Activated CD8-positive, alpha-beta memory T cell treated with anti-CD3 and anti-CD28 coated beads for 36 hours (primary cell): ENCODE measurements around the gene BST2. TPM values are rescaled to one million over a fixed set of nuclear protein-coding genes. Genes with fewer than 3 reads are reported as not detected.

Source experiments
- CTCF ChIA-PET: fragments of 350-600 bp; sonication (Branson Sonifier 250); formaldehyde crosslinking; loops from one replicate; lab custom pipeline; 2021; ENCODE audit warnings: antibody characterized with exemption; lab: Charles Lee
- POLR2A ChIA-PET: fragments of 350-600 bp; sonication (Branson Sonifier 250); formaldehyde crosslinking; loops from one replicate; lab custom pipeline; 2021; ENCODE audit warnings: antibody characterized with exemption; lab: Charles Lee
- total RNA-seq, 2 experiments: library from RNA; stranded (reverse); gene quantifications; one replicate each; pipeline ENCODE4 v1.2.3, GENCODE V29; 2021

Gene BST2, protein sequence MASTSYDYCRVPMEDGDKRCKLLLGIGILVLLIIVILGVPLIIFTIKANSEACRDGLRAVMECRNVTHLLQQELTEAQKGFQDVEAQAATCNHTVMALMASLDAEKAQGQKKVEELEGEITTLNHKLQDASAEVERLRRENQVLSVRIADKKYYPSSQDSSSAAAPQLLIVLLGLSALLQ
- 100 to 1,000 TPM; 121 to 126 TPM for total RNA-seq

DNA sequence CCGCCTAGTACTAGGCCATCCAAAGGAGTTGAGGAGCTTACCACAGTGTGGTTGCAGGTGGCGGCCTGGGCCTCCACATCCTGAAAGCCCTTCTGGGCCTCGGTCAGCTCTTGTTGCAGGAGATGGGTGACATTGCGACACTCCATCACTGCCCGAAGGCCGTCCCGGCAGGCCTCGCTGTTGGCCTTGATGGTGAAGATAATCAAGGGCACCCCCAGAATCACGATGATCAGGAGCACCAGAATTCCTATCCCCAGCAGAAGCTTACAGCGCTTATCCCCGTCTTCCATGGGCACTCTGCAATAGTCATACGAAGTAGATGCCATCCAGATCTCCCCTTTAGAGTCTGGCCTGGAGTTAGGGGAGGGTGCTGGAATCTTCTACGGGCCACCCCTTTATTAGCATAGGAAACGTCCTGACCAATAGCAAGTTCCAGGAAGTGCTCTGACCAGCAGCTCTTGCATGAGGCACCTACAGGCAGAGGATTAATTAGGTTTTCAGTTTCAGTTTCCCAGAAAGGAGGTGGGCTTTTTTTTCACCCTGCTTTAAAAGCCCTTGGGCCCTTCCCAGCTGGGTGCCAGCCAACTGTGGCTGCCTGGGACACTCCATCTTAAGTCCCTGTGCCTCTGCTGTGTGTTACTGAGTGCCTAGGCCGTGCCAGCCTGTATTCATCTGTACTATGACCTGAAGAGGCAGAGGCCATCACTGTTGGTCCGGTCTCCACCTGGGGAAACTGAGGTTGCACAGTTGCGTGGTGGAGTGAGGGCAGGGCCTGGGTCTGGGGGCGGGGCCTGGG is at the start of gene BST2:
Gene BST2, minus strand, starts transcription at position 381 of the 796 bp plus-strand sequence. Its CDS starts 55 bp downstream, at position 326.
- CTCF ChIA-PET, result interaction anchor here (0.6 to 2.1 kb wide), 6 partner anchors 14 to 465 kb away, joined by 3 to 8 read pairs (median 4); no protein-coding TSS in a partner anchor
- POLR2A ChIA-PET, result interaction anchor here (0.5 to 1.4 kb wide), 7 partner anchors 10 to 619 kb away, joined by 3 to 12 read pairs (median 3); partner anchors contain the start of gene MVB12A

DNA sequence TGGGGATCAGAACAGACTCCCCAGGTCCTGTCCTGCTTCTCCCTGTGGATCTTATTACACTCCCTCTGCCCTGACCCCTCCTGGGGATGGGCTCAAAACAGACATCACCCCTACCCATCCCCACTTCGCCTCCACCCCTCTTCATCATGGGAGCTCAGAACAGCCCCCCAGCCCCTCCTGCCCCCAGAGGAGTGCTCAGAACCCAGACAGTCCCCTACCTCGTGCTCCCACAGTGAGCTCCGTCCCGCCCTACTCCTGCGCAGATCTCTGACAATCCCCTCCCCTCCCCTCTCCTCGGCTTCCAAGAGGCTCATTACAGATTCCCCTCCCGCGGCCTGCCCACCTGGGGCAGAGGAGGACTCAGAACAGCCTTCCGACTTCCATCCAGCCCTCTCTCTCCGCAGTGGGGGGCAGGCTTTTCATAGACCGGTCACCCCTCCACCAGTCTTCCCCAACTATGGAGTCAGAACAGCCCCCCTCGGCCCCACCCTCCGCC is 49.2 kb upstream of the BST2 start:
- POLR2A ChIA-PET, result no interaction called here
- CTCF ChIA-PET, result interaction anchor here (0.8 to 1.3 kb wide), 4 partner anchors 11 to 41 kb away, joined by 4 to 12 read pairs (median 7); partner anchors contain the start of gene SLC27A1

DNA sequence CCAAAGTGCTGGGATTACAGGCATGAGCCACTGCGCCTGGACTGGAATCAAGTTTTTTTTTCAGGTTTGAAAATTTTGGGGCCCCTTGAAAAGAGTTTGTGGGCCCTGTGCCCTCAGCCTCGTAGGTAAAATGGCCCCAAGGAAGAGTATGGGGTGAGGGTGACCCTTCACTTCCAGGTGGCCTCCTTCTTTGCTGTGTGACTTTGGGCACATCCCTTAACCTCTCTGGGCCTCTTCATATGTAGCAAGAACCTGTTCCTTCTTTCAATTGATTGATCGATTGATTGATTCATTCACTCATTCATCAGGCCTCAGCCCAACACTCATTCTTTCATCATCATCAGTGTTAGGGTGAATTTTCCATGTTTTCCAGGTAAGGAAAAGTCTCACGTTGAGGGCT is 46.4 kb upstream of the BST2 start:
- POLR2A ChIA-PET, result interaction anchor here (0.6 kb wide), 1 partner anchor 172 kb away, joined by 6 read pairs; no protein-coding TSS in a partner anchor
- CTCF ChIA-PET, result no interaction called here

DNA sequence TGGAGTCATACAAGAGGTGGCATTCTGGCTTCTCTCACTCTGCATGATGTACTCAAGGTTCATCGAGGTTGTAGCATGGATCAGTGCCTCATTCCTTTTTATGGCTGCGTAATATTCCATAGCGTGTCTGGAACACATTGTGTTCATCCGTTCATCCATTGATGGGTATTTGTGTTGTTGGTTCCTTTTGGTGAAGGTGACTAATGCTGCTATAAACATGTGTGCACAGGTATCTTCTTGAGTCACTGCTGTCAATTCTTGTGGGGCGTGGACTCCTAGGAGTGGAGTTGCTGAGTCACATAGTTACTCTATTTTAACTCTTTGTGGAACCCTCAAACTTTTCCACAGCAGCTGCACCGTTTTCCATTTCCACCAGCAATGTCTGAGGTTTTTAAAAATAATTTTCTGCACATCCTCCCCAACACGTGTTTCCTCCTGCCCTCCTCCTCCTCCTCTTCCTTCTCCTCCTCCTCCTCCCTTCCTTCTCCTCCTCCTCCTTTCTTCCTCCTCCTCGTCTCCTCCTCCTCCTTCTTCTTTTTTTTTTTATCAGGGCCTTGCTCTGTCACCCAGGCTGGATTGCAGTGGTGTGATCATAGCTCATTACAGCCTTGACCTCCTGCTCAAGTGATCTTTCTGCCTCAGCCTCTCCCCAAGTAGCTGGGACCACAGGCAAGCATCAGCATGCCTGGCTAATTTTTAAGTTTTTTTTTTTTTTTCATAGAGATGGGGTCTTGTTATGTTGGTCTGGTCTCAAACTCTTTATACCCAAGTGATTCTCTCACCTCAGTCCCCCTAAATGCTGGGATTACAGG is 45.0 kb upstream of the BST2 start:
- CTCF ChIA-PET, result interaction anchor here (0.7 to 1.1 kb wide), 3 partner anchors 46 to 435 kb away, joined by 3 read pairs; no protein-coding TSS in a partner anchor
- POLR2A ChIA-PET, result interaction anchor here (0.7 kb wide), 1 partner anchor 352 kb away, joined by 5 read pairs; no protein-coding TSS in a partner anchor

DNA sequence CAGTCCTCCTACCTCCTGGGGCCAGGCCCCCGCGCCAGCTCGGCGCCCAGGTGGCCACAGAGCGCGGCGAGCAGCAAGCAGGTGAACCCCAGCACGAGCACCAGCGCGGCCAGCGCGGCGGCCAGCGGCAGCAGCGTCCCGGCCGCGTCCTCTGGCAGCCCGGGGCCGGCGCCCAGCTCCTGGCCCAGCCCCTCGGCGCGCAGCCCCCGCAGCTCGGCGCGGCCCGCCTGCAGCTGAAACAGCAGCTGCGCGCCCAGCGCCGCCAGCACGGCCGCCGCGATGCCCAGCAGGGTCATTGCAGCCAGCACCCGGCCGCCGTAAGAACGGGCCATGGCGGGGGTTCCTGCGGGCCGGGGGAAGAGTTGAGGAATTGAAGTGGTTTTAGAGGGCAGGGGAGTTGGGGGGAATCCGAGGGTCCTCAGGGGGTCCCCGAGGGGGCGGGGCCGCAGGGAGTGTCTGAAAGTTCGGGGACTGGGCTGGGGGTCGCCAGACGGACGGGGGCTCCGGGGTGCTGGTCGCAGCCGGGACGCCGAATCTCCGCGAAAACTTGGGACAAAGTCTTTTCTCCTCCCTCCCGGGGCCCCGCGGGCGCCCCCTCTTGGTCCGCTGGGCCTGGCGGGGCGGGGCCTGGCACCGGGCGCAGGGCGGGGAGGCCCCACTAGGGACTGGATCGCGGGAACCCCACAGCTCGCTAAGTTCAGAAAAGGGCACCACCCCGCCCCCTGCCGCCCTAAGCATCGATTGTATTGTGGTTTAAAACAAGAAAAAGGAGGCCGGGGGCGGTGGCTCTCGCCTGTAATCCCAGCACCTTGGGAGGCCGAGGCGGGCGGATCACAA is 42.9 kb upstream of the BST2 start, which contains the start of gene TMEM221:
Gene TMEM221, minus strand, starts transcription at position 538 of the 837 bp plus-strand sequence. Its CDS starts 206 bp downstream, at position 332.
- POLR2A ChIA-PET, result interaction anchor here (0.6 kb wide), 1 partner anchor 64 kb away, joined by 4 read pairs; no protein-coding TSS in a partner anchor
- CTCF ChIA-PET, result interaction anchor here (1.0 to 1.6 kb wide), 2 partner anchors 10 to 18 kb away, joined by 3 to 6 read pairs; no protein-coding TSS in a partner anchor

DNA sequence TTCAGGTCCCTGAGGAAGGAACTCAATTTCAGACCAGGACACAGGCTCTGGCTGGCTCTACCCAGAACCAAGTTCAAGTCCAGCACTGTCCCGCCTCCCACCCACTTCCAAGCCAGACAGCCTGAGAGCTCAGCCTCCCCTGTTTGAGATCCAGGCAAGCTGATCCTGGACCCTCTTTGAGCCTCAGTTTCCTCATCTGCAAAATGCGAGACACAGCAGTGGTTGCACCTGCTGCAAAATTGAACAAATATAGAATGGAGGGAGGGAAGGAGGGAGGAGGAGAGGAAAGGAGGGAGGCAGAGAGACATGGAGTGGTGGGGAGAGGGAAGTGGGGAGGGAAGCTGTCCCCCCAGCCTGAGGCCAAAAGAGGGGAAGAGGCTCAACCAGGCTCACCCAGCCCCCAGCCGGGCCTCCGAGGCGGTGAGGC is 42.3 kb upstream of the BST2 start:
- ChIA-PET CTCF (interaction anchor here (0.8 to 1.0 kb wide), 2 partner anchors 11 to 40 kb away, joined by 3 to 5 read pairs; no protein-coding TSS in a partner anchor), POLR2A (interaction anchor here (0.6 kb wide), 1 partner anchor 65 kb away, joined by 4 read pairs; no protein-coding TSS in a partner anchor)

DNA sequence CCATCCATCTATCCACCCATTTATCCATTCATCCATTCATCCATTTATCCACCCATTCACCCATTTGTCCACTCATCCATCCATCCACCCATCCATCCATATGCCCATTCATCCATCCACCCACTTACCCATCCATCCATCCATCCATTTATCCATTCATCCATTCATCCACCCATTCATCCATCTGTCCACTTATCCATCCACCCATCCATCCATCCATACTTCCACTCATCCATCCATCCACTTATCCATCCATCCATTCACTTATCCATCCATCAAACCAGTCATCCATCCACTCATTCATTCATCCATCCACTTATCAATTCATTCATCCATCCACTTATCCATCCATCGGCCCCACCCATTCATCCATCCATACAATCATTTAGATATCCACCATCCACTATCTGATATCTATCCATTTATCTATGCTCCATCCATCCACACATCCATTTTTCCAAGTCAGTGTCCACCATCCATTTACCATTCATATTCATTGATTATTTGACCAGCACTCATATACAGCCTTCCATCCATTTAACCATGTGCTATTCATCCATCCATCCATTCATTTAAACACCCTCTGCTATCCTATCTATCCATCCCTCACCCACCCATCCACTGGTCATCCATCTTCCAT is 40.2 kb upstream of the BST2 start:
- POLR2A ChIA-PET, result no interaction called here
- CTCF ChIA-PET, result interaction anchor here (0.5 kb wide), 1 partner anchor 137 kb away, joined by 3 read pairs; no protein-coding TSS in a partner anchor

DNA sequence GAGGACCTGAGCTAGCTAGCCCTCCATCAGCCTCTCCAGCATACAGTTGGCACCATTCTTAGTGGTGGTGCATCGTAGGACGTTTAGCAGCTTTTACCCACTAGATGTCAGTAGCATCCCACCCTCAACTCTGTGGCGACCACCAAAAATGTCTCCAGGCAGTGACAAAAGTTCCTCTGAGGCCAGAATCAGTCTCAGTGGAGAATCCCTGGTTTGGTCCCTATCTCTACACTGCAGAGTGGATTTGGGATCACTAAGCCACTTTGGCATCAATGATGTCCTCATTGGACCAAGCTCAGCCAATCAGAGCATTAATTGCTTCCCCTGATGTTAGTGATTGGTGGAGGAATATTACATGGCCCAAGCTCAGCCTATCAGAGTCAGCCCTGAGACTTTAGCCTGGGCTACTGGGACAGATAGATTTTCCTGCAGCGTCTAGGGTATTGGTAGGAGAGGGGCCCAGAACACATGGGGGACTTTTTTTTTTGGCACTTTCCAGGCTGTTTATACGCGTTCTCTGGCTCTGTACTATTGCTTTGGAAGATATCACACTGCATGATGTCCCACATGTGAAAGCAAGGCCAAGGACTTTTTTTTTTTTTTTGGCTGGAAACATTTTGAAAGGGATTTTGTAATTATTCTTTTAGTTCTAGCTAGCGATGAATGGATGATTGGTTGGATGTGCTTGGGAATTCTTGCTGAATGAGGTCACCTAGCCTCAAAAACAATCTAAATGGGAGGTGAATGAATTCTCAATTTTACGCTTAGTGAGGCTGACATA is 36.0 kb upstream of the BST2 start:
- POLR2A ChIA-PET, result no interaction called here
- CTCF ChIA-PET, result interaction anchor here (0.5 to 1.3 kb wide), 9 partner anchors 8 to 81 kb away, joined by 3 to 7 read pairs (median 4); partner anchors contain the start of gene SLC27A1

DNA sequence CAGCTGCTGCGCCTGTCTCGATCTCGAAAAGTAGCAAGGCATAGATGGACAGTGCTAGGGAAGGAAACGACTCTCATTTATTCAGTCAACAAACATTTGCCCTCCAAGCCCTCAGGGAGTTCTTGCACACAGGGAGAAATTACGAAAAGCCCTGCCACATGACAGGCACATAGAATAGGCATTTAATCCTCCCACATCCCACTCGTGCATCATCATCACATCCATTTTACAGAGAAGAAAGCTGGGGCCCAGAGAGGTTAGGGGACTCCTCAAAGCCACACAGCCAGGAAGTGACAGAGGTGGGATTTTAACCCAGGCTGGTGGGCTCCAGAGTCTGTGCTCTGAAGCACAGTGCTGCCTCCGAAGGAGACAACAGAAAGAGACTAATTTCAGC is 31.4 kb upstream of the BST2 start:
- ChIA-PET CTCF (interaction anchor here (0.6 to 1.7 kb wide), 2 partner anchors 8 to 31 kb away, joined by 4 read pairs; no protein-coding TSS in a partner anchor), POLR2A (no interaction called here)

DNA sequence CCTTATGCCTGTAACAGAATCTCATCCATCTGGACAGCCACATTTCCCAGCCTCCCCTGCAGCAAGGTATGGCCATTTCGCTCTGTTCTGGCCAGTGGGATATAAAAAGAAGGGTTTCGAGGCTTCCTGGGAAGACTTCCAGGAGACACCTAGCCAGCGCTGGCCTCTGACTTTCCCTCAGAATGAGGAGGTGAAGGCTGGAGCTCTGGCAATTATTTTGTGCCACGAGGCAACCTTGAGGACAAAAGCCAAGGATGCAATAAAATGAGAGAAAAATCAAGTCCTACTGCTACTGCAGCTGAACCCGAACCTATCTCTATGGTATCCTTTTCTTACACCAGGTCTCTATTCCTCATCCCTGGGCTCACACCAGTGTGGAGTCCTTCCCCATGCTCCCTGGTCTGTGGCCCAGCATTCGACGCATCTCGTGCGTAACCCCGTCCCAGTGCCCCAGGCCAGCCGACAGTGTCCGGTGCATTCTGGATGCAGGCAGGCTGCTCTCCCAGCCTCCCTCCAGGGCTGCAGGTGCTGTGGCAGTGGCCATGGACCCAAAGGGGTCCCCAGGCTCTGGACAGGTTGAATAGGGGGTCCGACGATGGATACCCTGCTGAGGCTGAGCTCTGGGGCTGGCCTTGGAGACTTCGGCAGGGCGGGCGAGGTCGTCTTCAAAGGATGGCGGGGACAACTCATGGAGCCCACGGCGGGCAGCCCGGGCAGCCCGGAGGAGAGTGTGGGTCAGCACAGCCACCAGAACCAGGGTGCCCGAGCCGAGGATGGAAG is 30.9 kb upstream of the BST2 start:
- ChIA-PET POLR2A (no interaction called here), CTCF (interaction anchor here (0.6 to 1.7 kb wide), 2 partner anchors 8 to 32 kb away, joined by 4 read pairs; no protein-coding TSS in a partner anchor)

DNA sequence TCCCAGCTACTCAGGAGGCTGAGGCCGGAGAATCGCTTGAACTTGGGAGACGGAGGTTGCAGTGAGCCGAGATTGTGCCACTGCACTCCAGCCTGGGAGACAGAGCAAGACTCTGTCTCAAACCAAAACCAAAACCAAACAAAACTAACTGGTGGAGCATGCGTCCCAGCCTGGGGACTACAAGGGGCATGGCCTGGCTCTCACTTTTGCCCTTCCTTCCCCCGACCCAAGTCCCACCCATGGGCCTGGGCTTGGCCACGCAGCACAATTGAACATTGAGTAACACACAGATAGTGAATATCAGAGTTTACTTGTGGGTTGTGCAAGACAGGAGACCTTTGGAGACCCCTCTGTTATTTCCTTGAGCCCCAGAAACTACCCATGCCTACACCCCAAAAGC is 29.8 kb upstream of the BST2 start:
- POLR2A ChIA-PET, result no interaction called here

DNA sequence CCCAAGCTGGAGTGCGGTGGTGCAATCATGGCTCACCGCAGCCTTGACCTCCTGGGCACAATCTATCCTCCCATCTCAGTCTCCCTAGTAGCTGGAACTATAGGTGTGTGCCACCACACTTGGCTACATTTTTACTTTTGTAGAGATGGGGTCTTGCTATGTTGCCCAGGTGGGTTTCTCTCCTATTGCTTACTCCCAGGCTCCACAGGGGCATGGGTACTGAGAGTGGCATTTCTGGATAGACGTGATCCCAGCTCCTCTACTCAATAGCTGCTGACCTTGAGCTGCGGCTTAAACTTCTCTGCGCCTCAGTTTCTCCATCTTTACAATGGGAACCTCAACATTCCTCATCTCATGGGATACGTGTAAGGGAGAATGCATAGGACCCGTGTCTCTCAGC is 26.0 kb upstream of the BST2 start:
- CTCF ChIA-PET, result interaction anchor here (0.6 kb wide), 1 partner anchor 737 kb away, joined by 5 read pairs; no protein-coding TSS in a partner anchor

More for the DNA sequence above, 29.8 kb upstream of the BST2 start:
- CTCF ChIA-PET, result no interaction called here

DNA sequence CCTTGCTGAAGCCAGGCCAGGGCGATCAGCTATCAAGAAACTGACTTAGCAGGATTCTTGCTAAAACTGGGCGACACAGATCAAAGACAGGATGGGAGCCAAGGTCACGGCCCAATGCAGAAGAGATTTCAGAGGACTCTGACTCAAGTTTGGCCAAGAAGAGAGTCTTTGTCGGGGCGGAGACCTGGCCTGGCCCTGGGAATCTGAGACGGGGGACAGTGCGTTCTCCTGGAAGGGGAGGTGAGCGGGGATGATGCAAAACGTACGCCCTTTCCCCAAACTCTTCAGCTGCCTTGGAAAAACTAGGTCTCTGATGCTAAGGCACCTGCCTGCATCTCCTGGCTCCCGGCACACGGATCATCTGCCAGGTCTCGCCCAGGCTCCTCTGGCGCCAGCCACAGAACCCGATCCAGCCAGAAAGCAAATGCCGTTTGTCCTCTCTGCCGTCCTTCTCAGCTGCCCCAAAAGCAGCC is 24.2 kb upstream of the BST2 start:
- CTCF ChIA-PET, result interaction anchor here (0.6 to 1.2 kb wide), 4 partner anchors 19 to 309 kb away, joined by 3 to 5 read pairs (median 3); no protein-coding TSS in a partner anchor
- POLR2A ChIA-PET, result interaction anchor here (0.6 kb wide), 2 partner anchors 10 to 23 kb away, joined by 4 to 9 read pairs; partner anchors contain the start of gene MVB12A

More for the DNA sequence above, 26.0 kb upstream of the BST2 start:
- POLR2A ChIA-PET, result no interaction called here

DNA sequence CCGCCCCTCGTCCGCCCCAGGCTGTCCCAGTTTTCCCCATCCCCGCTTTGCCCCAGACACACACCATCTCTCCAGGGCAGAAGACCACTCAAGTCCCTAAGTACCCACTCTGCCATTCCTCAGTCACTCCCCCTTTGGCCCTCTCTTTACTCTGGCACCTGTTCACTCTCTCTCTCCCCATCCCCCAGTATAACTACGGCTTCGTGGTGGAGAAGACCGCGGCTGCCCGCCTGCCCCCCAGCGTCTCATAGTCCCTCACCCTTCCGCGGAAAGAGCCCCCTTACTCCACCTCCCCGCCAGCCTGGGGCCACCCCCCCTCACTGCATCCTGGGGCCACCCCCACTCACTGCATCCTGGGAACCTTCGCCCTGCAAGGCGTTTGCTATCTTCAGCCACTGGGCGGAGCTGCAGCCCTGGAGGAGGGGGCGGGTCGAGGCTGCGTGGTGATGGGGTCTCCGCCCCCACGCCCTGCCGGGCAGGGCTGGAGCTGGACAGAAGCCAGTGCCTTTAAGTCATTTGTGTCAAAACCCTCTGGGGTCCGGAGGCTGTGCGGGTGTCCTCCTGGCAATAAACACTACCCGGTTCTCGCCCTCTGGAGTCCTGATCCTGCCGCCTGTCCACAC is 19.4 kb upstream of the BST2 start:
- POLR2A ChIA-PET, result no interaction called here
- CTCF ChIA-PET, result interaction anchor here (0.8 to 1.2 kb wide), 2 partner anchors 71 to 1875 kb away, joined by 3 read pairs; no protein-coding TSS in a partner anchor
